Neuronal stem cell (in vitro differentiated cells): Measurements from ENCODE around the gene RAC2.

Experiments used
- DNase-seq: peaks from one replicate; pipeline ENCODE4 v3.0.0-alpha.2; 2013; ENCODE audit warnings: low spot score
- H2AFZ ChIP-seq: one replicate; pipeline ENCODE4 v1.6.1; 2013; ENCODE audit warnings: mild to moderate bottlenecking, low read length, inconsistent platforms
- H2AK5ac ChIP-seq: 2 replicates; pipeline ENCODE4 v1.6.1; 2013; ENCODE audit warnings: low read depth, mild to moderate bottlenecking, inconsistent platforms, low read length, moderate library complexity, mixed read lengths
- H2BK120ac ChIP-seq: 2 replicates; pipeline ENCODE4 v1.6.1; 2013; ENCODE audit warnings: low read depth, mild to moderate bottlenecking, inconsistent platforms, low read length, moderate library complexity, mixed read lengths
- H2BK12ac ChIP-seq: one replicate; pipeline ENCODE4 v1.6.1; 2013; ENCODE audit warnings: low read length, inconsistent platforms
- H2BK15ac ChIP-seq: 2 replicates; pipeline ENCODE4 v1.6.1; 2013; ENCODE audit warnings: mild to moderate bottlenecking, low read length, inconsistent platforms, mixed read lengths
- H2BK5ac ChIP-seq: one replicate; pipeline ENCODE4 v1.6.1; 2013; ENCODE audit warnings: inconsistent platforms, mild to moderate bottlenecking, low read length, moderate library complexity
- H3K14ac ChIP-seq: one replicate; pipeline ENCODE4 v1.6.1; 2013; ENCODE audit warnings: low read length, inconsistent platforms
- H3K18ac ChIP-seq: 2 replicates; pipeline ENCODE4 v1.6.1; 2013; ENCODE audit warnings: low read length, inconsistent platforms
- H3K23ac ChIP-seq: 2 replicates; pipeline ENCODE4 v1.6.1; 2013; ENCODE audit warnings: low read depth, mild to moderate bottlenecking, mixed read lengths, low read length, inconsistent platforms; ENCODE audit not compliant: poor library complexity
- H3K27ac ChIP-seq: replicated peaks from 3 replicates; pipeline ENCODE4 v1.5.1; 2013; ENCODE audit warnings: low read length, inconsistent platforms
- H3K27me3 ChIP-seq, 3 experiments: 2 replicates each; pipeline ENCODE4 v1.6.1; 2013; ENCODE audit warnings: low read length in 3 of 3, mild to moderate bottlenecking in 2 of 3, inconsistent platforms in 1 of 3, low read depth in 1 of 3, mixed read lengths in 1 of 3, moderate library complexity in 1 of 3; ENCODE audit not compliant: control insufficient read depth in 3 of 3, insufficient read depth in 3 of 3
- H3K36me3 ChIP-seq, 2 donors: replicated peaks in 1 of 2; 2 replicates each; pipeline ENCODE4 v1.6.1; 2013; ENCODE audit warnings: low read length in 2 of 2; ENCODE audit not compliant: control insufficient read depth in 2 of 2, insufficient read depth in 2 of 2
- H3K4ac ChIP-seq: 2 replicates; pipeline ENCODE4 v1.6.1; 2013; ENCODE audit warnings: inconsistent platforms, mild to moderate bottlenecking, low read length, moderate library complexity
- H3K4me1 ChIP-seq, 2 donors: 1 replicate in 1 of 2; 2 replicates in 1 of 2; pipeline ENCODE4 v1.6.1; 2013; ENCODE audit warnings: low read length in 2 of 2, low read depth in 1 of 2; ENCODE audit not compliant: control insufficient read depth in 2 of 2, insufficient read depth in 1 of 2
- H3K4me2 ChIP-seq: one replicate; pipeline ENCODE4 v1.6.1; 2013; ENCODE audit warnings: mild to moderate bottlenecking, low read length, inconsistent platforms; ENCODE audit not compliant: insufficient read depth, poor library complexity, severe bottlenecking
- H3K4me3 ChIP-seq, 2 donors: 2 replicates each; pipeline ENCODE4 v1.5.1; 2013; ENCODE audit warnings: low read length in 2 of 2, mild to moderate bottlenecking in 2 of 2, inconsistent platforms in 1 of 2, moderate library complexity in 1 of 2
- H3K79me1 ChIP-seq: one replicate; pipeline ENCODE4 v1.6.1; 2013; ENCODE audit warnings: low read depth, mild to moderate bottlenecking, inconsistent platforms, low read length, moderate library complexity
- H3K9ac ChIP-seq: one replicate; pipeline ENCODE4 v1.6.1; 2013; ENCODE audit warnings: mild to moderate bottlenecking, low read depth, low read length, inconsistent platforms; ENCODE audit not compliant: poor library complexity
- H3K9me3 ChIP-seq, 2 donors: replicated peaks in 1 of 2; 2 replicates each; pipeline versions ENCODE3 to v1.6.1; 2013; ENCODE audit warnings: low read length in 2 of 2, mild to moderate bottlenecking in 2 of 2, inconsistent platforms in 1 of 2, low read depth in 1 of 2, mixed read lengths in 1 of 2, moderate library complexity in 1 of 2; ENCODE audit not compliant: control insufficient read depth in 2 of 2, insufficient read depth in 1 of 2
- H4K8ac ChIP-seq: one replicate; pipeline ENCODE4 v1.6.1; 2013; ENCODE audit warnings: low read depth, mild to moderate bottlenecking, inconsistent platforms, low read length, moderate library complexity
- H4K91ac ChIP-seq: one replicate; pipeline ENCODE4 v1.6.1; 2013; ENCODE audit warnings: low read length, low read depth, mild to moderate bottlenecking, inconsistent platforms; ENCODE audit not compliant: poor library complexity
- WGBS, 2 donors: extraction: QIAGEN DNeasy Blood & Tissue Kit; methylation state at CpG; one replicate each; pipeline ENCODE4 v1.1.7; 2013; ENCODE audit warnings: missing lambda C conversion rate in 2 of 2, mixed read lengths in 1 of 2; ENCODE audit not compliant: insufficient read length in 2 of 2, insufficient replicate concordance in 1 of 2; ENCODE audit errors: extremely low coverage in 2 of 2; 5-methylcytosine and 5-hydroxymethylcytosine counted together

RAC2 gene

DNA sequence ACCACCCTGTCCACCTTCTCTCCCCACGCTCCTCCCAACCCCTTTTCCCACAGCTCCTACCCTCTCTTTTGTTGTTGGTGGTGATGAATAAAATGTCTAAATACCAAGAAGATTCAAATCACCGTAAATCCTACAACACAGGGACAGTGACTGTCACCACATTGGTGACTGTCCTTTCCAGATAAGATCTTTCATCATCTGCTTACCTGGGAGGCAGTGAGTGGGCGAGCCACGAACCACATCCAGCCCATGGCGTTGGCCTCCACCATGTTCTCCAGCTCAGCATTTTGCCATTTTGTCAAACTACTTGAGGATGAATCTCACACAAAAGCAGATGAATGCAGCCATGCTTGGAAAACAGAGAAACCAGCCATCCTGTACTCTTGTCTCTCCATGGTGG lies 31.6 kb upstream of the RAC2 start:
- Histone ChIP-seq H3K27ac (no peak overlapping the region), H3K4me1 (peaks cover 5 to 6% of the 10 kb centered on the region in 2 donors), H4K91ac (no peak overlapping the region), H3K9me3 (no peaks in the 10 kb centered on the region), H2BK12ac (no peak overlapping the region), H3K4me3 (no peak overlapping the region), H3K23ac (no peak overlapping the region), H3K14ac (no peak overlapping the region), H2BK120ac (no peak overlapping the region), H3K27me3 (peaks cover 0 to 16% (median 0%) of the 10 kb centered on the region in 3 experiments), H3K4ac (no peak overlapping the region), H4K8ac (no peak overlapping the region), H2AK5ac (no peak overlapping the region), H2BK5ac (no peak overlapping the region), H2BK15ac (no peak overlapping the region), H3K36me3 (no peaks in the 10 kb centered on the region), H2AFZ (no peak overlapping the region), H3K4me2 (no peak overlapping the region), H3K9ac (no peak overlapping the region), H3K18ac (no peak overlapping the region), H3K79me1 (no peaks in the 10 kb centered on the region)
- DNase-seq, result no peak
- no CpG with 5 or more reads among the region's 5 CpGs for WGBS, 2 donors

DNA sequence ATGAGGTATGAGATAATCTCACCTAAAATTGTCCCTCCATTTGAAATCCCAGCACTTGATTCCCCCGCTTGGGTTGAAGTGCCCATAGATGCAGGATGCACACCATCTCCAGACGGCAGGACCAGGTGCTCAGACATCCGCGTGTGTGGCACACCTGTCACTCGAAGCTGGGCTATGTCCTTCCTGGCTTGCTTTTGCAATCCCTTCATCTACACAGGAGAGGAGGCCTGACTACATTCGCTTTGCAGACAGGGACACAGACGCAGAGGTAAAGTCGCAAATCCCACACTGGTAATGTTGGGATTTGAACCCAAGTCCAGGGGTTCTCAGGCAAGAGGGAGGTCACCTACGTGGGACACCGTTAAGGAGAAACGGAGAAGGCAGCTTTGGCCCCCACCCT lies 31.1 kb upstream of the RAC2 start:
- Histone ChIP-seq H3K36me3 (no peaks in the 10 kb centered on the region), H4K91ac (no peak overlapping the region), H3K27me3 (peaks cover 0 to 16% (median 0%) of the 10 kb centered on the region in 3 experiments), H3K18ac (no peak overlapping the region), H3K9ac (no peak overlapping the region), H3K14ac (no peak overlapping the region), H2BK120ac (no peak overlapping the region), H3K4me3 (no peak overlapping the region), H3K9me3 (no peaks in the 10 kb centered on the region), H3K79me1 (no peaks in the 10 kb centered on the region), H2AK5ac (no peak overlapping the region), H3K27ac (no peak overlapping the region), H2BK15ac (no peak overlapping the region), H3K4ac (no peak overlapping the region), H2BK12ac (no peak overlapping the region), H4K8ac (no peak overlapping the region), H2BK5ac (no peak overlapping the region), H3K23ac (no peak overlapping the region), H3K4me1 (peaks cover 5 to 6% of the 10 kb centered on the region in 2 donors), H3K4me2 (no peak overlapping the region), H2AFZ (no peak overlapping the region)
- DNase-seq, result no peak
- WGBS, 2 donors, result no CpG with 5 or more reads among the region's 11 CpGs

DNA sequence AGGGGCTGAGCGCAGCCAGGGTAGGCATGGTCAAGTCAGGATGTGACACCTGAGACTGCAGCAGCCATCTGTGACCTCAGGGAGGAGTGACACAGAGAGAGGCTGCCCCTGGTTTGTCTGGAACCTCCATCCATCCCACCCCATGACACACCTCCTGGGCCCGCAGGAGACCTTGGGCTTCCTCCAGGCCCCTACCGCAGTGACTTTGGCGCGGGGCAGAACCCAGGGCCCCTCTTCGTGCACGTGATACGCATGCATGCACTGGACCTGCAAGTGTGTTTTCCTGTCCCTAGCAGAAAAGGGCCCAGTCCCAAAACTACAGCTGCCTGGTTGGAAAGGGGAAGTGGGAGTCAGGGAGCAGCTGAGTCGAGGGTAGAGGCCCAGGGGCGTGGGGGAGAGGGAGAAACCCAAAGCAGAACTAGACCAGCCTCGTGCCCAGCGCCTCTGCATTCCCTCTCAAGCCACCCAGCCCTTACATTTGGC lies 30.4 kb upstream of the RAC2 start:
- WGBS, 2 donors, result no CpG with 5 or more reads among the region's 12 CpGs
- Histone ChIP-seq H3K9me3 (no peaks in the 10 kb centered on the region), H2BK12ac (no peak overlapping the region)

DNA sequence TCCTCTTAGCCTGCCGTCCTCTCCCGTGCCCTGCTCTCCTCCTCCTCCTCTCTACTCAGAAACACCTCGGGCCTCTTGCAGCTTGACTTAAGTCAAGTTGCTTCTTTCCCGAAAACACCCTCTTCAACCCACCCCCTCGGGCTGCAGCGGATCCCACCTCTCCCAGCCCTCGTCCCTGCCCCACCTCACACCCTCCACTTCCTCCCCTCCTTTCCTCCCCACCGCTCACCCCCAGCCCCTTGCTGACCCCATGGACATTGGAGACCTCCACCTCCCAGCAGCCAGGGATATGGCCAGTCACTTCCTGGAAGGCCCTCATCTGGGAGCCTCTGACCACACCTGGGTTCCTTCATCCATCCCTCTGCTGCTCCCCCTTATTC lies 29.8 kb upstream of the RAC2 start:
- H3K4me3 ChIP-seq, result no peak overlapping the region
- H3K4me2 ChIP-seq, result no peak overlapping the region
- peak overlapping the region; percentile 24 for H2BK15ac ChIP-seq
- H4K91ac ChIP-seq, result no peak overlapping the region
- H3K36me3 ChIP-seq, result no peaks in the 10 kb centered on the region
- no peak overlapping the region for H3K4ac ChIP-seq
- H3K14ac ChIP-seq, result no peak overlapping the region
- peak overlapping the region; percentile 11 for H2BK5ac ChIP-seq
- H3K18ac ChIP-seq, result no peak overlapping the region
- H2AFZ ChIP-seq, result no peak overlapping the region
- H3K27ac ChIP-seq, result no peak overlapping the region
- H2AK5ac ChIP-seq, result peak overlapping the region; percentile 21
- H3K27me3 ChIP-seq, result peaks cover 0 to 16% (median 0%) of the 10 kb centered on the region in 3 experiments
- H4K8ac ChIP-seq, result no peak overlapping the region
- no peaks in the 10 kb centered on the region for H3K4me1 ChIP-seq
- no peak overlapping the region for H3K23ac ChIP-seq
- no CpG with 5 or more reads among the region's 8 CpGs for WGBS, 2 donors
- H2BK120ac ChIP-seq, result no peak overlapping the region
- no peak overlapping the region for H2BK12ac ChIP-seq
- DNase-seq, result no peak
- no peaks in the 10 kb centered on the region for H3K79me1 ChIP-seq
- H3K9ac ChIP-seq, result no peak overlapping the region
- no peaks in the 10 kb centered on the region for H3K9me3 ChIP-seq

More for the DNA sequence above, 30.4 kb upstream of the RAC2 start:
- Histone ChIP-seq H3K4me1 (peaks cover 2 to 3% of the 10 kb centered on the region in 2 donors), H3K79me1 (no peaks in the 10 kb centered on the region), H3K4ac (no peak overlapping the region), H4K8ac (no peak overlapping the region), H2BK15ac (peak overlapping the region; percentile 24), H2BK5ac (no peak overlapping the region), H3K14ac (no peak overlapping the region), H2AK5ac (peak overlapping the region; percentile 21), H2BK120ac (peak overlapping the region; percentile 39), H3K4me3 (no peak overlapping the region), H3K27ac (no peak overlapping the region), H3K36me3 (no peaks in the 10 kb centered on the region), H4K91ac (no peak overlapping the region), H2AFZ (no peak overlapping the region), H3K4me2 (no peak overlapping the region), H3K23ac (no peak overlapping the region), H3K27me3 (peaks cover 0 to 16% (median 0%) of the 10 kb centered on the region in 3 experiments), H3K9ac (peak overlapping the region; percentile 67), H3K18ac (peak overlapping the region; percentile 60)
- no peak for DNase-seq
